ENCODE measurements around the gene HYI.

Gene HYI

GRCh38 chr1:43492826-43493225, 39.1 kb upstream of the HYI start:
- no peaks in the 10 kb centered on the region for H3K27me3 ChIP-seq (ENCODE audit: control insufficient read depth, insufficient read depth, low read length)
- H3K4me1 ChIP-seq, result no peaks in the 10 kb centered on the region
- H3K4me2 ChIP-seq (ENCODE audit: low read length), result no peak overlapping the region
- H3K36me3 ChIP-seq (ENCODE audit: control insufficient read depth, insufficient read depth, low read length), result no peaks in the 10 kb centered on the region
- H2AFZ ChIP-seq, result no peak overlapping the region
- H3K79me2 ChIP-seq, result no peaks in the 10 kb centered on the region
- H3K27ac ChIP-seq, result no peak overlapping the region
- H3K9ac ChIP-seq, result no peak overlapping the region
- TF ChIP-seq CTCF (IDR thresholded peaks at IDR 0.05), result no peak
- H3K9me3 ChIP-seq (ENCODE audit: control insufficient read depth, low read length), result no peaks in the 10 kb centered on the region
- H3K4me3 ChIP-seq (ENCODE audit: low read depth, low read length), result no peak overlapping the region

GRCh38 chr1:43491061-43491460, 37.3 kb upstream of the HYI start:
- H3K4me3 ChIP-seq (ENCODE audit: low read depth, low read length), result no peak overlapping the region
- no peak overlapping the region for H3K9ac ChIP-seq
- no peaks in the 10 kb centered on the region for H3K79me2 ChIP-seq
- H3K36me3 ChIP-seq (ENCODE audit: control insufficient read depth, insufficient read depth, low read length), result no peaks in the 10 kb centered on the region
- H3K9me3 ChIP-seq (ENCODE audit: control insufficient read depth, low read length), result no peaks in the 10 kb centered on the region
- no peaks in the 10 kb centered on the region for H3K27me3 ChIP-seq (ENCODE audit: control insufficient read depth, insufficient read depth, low read length)
- no peak for TF ChIP-seq CTCF (IDR thresholded peaks at IDR 0.05)
- H3K4me1 ChIP-seq, result no peaks in the 10 kb centered on the region
- no peak overlapping the region for H2AFZ ChIP-seq
- no peak overlapping the region for H3K27ac ChIP-seq
- H3K4me2 ChIP-seq (ENCODE audit: low read length), result no peak overlapping the region

- H2AFZ ChIP-seq, result no peak overlapping the region
- H3K4me1 ChIP-seq, result no peaks in the 10 kb centered on the region
- no peaks in the 10 kb centered on the region for H3K79me2 ChIP-seq
- H3K9ac ChIP-seq, result no peak overlapping the region
- no peak for TF ChIP-seq CTCF (IDR thresholded peaks at IDR 0.05)
- H3K9me3 ChIP-seq (ENCODE audit: control insufficient read depth, low read length), result no peaks in the 10 kb centered on the region
- no peak overlapping the region for H3K4me3 ChIP-seq (ENCODE audit: low read depth, low read length)
- H3K36me3 ChIP-seq (ENCODE audit: control insufficient read depth, insufficient read depth, low read length), result no peaks in the 10 kb centered on the region
- H3K27ac ChIP-seq, result no peak overlapping the region
- no peaks in the 10 kb centered on the region for H3K27me3 ChIP-seq (ENCODE audit: control insufficient read depth, insufficient read depth, low read length)
- no peak overlapping the region for H3K4me2 ChIP-seq (ENCODE audit: low read length)
Measured at GRCh38 chr1:43488165-43488564, 34.4 kb upstream of the HYI start.

GRCh38 chr1:43484367-43484766, 30.6 kb upstream of the HYI start:
- Histone ChIP-seq H3K27me3 (ENCODE audit: control insufficient read depth, insufficient read depth, low read length) (no peaks in the 10 kb centered on the region), H3K36me3 (ENCODE audit: control insufficient read depth, insufficient read depth, low read length) (no peaks in the 10 kb centered on the region), H3K4me3 (ENCODE audit: low read depth, low read length) (no peak overlapping the region), H3K9me3 (ENCODE audit: control insufficient read depth, low read length) (no peaks in the 10 kb centered on the region), H3K79me2 (no peaks in the 10 kb centered on the region), H3K4me1 (no peaks in the 10 kb centered on the region), H2AFZ (no peak overlapping the region), H3K9ac (no peak overlapping the region), H3K4me2 (ENCODE audit: low read length) (no peak overlapping the region), H3K27ac (no peak overlapping the region)
- no peak for TF ChIP-seq CTCF (IDR thresholded peaks at IDR 0.05)

- no peak overlapping the region for H3K27ac ChIP-seq
- no peak overlapping the region for H2AFZ ChIP-seq
- no peaks in the 10 kb centered on the region for H3K4me1 ChIP-seq
- no peaks in the 10 kb centered on the region for H3K27me3 ChIP-seq (ENCODE audit: control insufficient read depth, insufficient read depth, low read length)
- H3K79me2 ChIP-seq, result no peaks in the 10 kb centered on the region
- H3K9ac ChIP-seq, result no peak overlapping the region
- no peaks in the 10 kb centered on the region for H3K36me3 ChIP-seq (ENCODE audit: control insufficient read depth, insufficient read depth, low read length)
- no peak for TF ChIP-seq CTCF (IDR thresholded peaks at IDR 0.05)
- no peaks in the 10 kb centered on the region for H3K9me3 ChIP-seq (ENCODE audit: control insufficient read depth, low read length)
- no peak overlapping the region for H3K4me2 ChIP-seq (ENCODE audit: low read length)
- H3K4me3 ChIP-seq (ENCODE audit: low read depth, low read length), result no peak overlapping the region
Measured at GRCh38 chr1:43482215-43482614, 28.5 kb upstream of the HYI start.

Measured in parathyroid adenoma (tissue), 2 donors.